Measurements from ENCODE around the gene EIF3I. TPM values are rescaled to one million over a fixed set of nuclear protein-coding genes. Genes with fewer than 3 reads are reported as not detected.

EIF3I gene
- total RNA-seq, 3 donors from 2014 or later (not counting 1 experiment from before 2014, with no cell fraction given), result 107 to 126 (median 110) TPM

DNA sequence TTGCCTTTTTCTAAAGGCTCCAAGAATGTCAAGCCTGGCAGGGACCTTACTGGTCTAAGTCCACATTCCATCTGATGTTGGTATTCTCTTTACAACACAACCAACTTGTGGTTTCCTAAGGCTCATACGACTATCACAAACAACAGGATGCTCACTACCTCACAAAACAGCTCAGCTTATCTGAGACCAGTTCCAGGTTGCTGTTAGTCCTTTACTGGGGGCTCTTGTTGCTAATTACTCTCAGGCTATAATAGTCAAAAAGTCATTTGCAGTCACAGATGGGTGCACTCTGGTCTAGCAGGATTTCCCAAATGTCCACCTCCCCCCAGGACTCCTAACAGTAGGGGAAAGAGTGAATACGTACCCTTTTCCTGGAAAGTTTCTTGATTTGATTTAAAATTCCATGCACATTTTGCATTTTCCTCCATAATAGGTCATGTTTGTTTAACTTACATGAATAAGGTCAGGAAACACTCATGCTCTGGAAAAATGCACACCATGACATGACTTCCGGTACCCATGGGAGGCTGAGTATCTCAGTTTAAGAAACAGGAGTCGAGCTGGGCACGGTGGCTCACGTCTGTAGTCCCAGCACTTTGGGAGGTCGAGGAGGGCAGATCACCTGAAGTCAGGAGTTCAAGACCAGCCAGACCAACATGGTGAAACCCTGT, 44.8 kb downstream of the EIF3I start:
- Histone ChIP-seq H3K36me3 (ENCODE audit: control insufficient read depth, insufficient read depth, low read length) (peaks cover 13% of the 10 kb centered on the region), H3K4me3 (ENCODE audit: low read length) (no peak overlapping the region), H3K27me3 (ENCODE audit: control insufficient read depth, insufficient read depth, low read length) (no peaks in the 10 kb centered on the region), H3K27ac (ENCODE audit: low read length) (no peak overlapping the region), H3K9me3 (ENCODE audit: control insufficient read depth, insufficient read depth, low read length) (no peaks in the 10 kb centered on the region), H3K4me1 (ENCODE audit: control insufficient read depth, insufficient read depth, low read length) (peaks cover 60% of the 10 kb centered on the region)
- Mint-ChIP-seq H3K9me3 (no peaks in the 10 kb centered on the region), H3K4me3 (peak overlapping the region; percentile 76), H3K36me3 (no peaks in the 10 kb centered on the region), H3K27ac (peak overlapping the region; percentile 82 to 83), H3K27me3 (ENCODE audit: low read depth in 2 of 2) (no peaks in the 10 kb centered on the region), H3K4me1 (peaks cover 32 to 48% of the 10 kb centered on the region in 2 donors)
- DNase-seq, result peak in 1 of 2 donors; percentile 61
- ATAC-seq, result peak in 1 of 3 donors; percentile 44
- WGBS (ENCODE audit: insufficient coverage), result 76% methylated on average over 6 of the region's 7 CpGs
- TF ChIP-seq, protein P1, sequence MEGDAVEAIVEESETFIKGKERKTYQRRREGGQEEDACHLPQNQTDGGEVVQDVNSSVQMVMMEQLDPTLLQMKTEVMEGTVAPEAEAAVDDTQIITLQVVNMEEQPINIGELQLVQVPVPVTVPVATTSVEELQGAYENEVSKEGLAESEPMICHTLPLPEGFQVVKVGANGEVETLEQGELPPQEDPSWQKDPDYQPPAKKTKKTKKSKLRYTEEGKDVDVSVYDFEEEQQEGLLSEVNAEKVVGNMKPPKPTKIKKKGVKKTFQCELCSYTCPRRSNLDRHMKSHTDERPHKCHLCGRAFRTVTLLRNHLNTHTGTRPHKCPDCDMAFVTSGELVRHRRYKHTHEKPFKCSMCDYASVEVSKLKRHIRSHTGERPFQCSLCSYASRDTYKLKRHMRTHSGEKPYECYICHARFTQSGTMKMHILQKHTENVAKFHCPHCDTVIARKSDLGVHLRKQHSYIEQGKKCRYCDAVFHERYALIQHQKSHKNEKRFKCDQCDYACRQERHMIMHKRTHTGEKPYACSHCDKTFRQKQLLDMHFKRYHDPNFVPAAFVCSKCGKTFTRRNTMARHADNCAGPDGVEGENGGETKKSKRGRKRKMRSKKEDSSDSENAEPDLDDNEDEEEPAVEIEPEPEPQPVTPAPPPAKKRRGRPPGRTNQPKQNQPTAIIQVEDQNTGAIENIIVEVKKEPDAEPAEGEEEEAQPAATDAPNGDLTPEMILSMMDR (IDR thresholded peaks at IDR 0.05), result no peak
- intact Hi-C loops (cut with micrococcal nuclease), result no loop called here

DNA sequence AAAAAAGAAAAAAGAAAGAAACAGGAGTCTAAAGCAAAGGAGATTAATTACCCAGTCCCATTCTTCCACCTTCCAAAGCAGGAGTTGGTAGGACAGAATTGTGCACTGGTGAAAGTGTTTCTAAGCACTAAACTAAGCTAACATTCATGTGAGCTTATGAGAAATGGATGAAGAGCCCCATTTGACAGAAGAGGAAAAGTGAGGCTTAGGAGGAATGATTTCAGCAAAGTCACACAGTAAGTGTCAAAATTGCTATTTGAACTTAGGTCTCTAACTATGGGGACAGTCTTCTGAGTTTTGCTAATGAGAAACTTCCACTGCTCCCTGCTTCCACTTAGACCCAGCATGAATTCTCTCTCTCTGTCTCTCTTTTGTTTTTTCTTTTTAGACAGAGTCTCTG, 47.5 kb downstream of the EIF3I start:
- Mint-ChIP-seq H3K4me1 (peaks cover 48 to 65% of the 10 kb centered on the region in 2 donors), H3K9me3 (no peaks in the 10 kb centered on the region), H3K36me3 (no peaks in the 10 kb centered on the region), H3K27ac (peak overlapping the region; percentile 33 to 61), H3K4me3 (no peak overlapping the region), H3K27me3 (ENCODE audit: low read depth in 2 of 2) (no peaks in the 10 kb centered on the region)
- Histone ChIP-seq H3K36me3 (ENCODE audit: control insufficient read depth, insufficient read depth, low read length) (peaks cover 11% of the 10 kb centered on the region), H3K27ac (ENCODE audit: low read length) (no peak overlapping the region), H3K4me1 (ENCODE audit: control insufficient read depth, insufficient read depth, low read length) (peaks cover 70% of the 10 kb centered on the region), H3K4me3 (ENCODE audit: low read length) (no peak overlapping the region), H3K27me3 (ENCODE audit: control insufficient read depth, insufficient read depth, low read length) (no peaks in the 10 kb centered on the region), H3K9me3 (ENCODE audit: control insufficient read depth, insufficient read depth, low read length) (no peaks in the 10 kb centered on the region)
- intact Hi-C loops (cut with micrococcal nuclease), result no loop called here
- DNase-seq, result no peak
- ATAC-seq, result no peak
- TF ChIP-seq, protein P1 (IDR thresholded peaks at IDR 0.05), result no peak

DNA sequence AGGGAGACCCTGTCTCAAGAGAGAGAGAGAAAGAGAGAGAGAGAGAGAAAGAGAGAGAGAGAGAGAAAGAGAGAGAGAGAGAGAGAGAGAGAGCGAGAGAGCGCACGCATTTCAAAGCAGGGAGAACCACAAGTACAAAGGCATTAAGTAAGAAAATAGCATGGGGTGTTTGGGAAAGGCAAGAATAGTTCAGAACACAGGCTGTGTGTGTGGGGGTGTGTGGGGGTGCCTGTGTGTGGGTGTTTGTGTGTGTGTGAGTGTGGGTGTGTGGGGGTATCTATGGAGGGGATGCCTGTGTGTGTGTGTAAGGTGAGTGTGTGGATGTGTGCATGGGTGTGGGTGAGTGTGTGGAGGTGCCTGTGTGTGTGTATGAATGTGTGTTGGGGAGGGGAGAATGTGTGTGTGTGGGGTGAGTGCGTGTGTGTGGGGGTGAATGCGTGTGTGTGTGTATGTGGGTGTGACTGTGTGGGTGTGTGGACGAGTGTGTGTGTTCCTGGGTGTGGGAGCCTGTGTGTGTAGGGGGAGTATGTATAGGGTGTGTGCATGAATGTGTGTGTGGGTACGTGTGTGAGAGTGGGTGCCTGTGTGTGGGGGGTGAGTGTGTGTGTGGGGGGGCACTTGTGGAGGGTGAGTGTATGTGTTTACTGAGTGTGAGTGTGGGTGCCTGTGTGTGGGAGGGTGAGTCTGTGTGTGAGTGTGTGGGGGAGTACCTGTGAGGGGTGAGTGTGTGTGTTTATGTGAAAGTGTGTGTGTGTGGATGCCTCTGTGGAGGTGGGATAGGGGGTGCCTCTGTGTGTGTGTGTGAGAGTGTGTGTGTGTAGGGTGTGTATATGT, 50.6 kb downstream of the EIF3I start:
- peaks cover 37% of the 10 kb centered on the region for H3K36me3 ChIP-seq (ENCODE audit: control insufficient read depth, insufficient read depth, low read length)
- H3K9me3 ChIP-seq (ENCODE audit: control insufficient read depth, insufficient read depth, low read length), result no peaks in the 10 kb centered on the region
- ATAC-seq (peak; percentile 5 to 36 (median 10)), DNase-seq (peak in 1 of 2 donors; percentile 62)
- H3K9me3 Mint-ChIP-seq, result no peaks in the 10 kb centered on the region
- H3K4me3 ChIP-seq (ENCODE audit: low read length), result no peak overlapping the region
- peak overlapping the region; percentile 52 for H3K27ac ChIP-seq (ENCODE audit: low read length)
- peak overlapping the region; percentile 90 to 91 for H3K27ac Mint-ChIP-seq
- no peaks in the 10 kb centered on the region for H3K36me3 Mint-ChIP-seq
- no peaks in the 10 kb centered on the region for H3K27me3 ChIP-seq (ENCODE audit: control insufficient read depth, insufficient read depth, low read length)
- no peaks in the 10 kb centered on the region for H3K27me3 Mint-ChIP-seq (ENCODE audit: low read depth in 2 of 2)
- peaks cover 53% of the 10 kb centered on the region for H3K4me1 ChIP-seq (ENCODE audit: control insufficient read depth, insufficient read depth, low read length)
- peak overlapping the region; percentile 68 for H3K4me3 Mint-ChIP-seq
- intact Hi-C loops (cut with micrococcal nuclease), result no loop called here
- TF ChIP-seq, protein P1 (IDR thresholded peaks at IDR 0.05), result no peak
- peaks cover 32 to 49% of the 10 kb centered on the region in 2 donors for H3K4me1 Mint-ChIP-seq
- WGBS (ENCODE audit: insufficient coverage), result 33% methylated on average over 7 of the region's 7 CpGs

All from natural killer cell (primary cell).